HG02938 (cell line): ENCODE results near the gene CDH18.

Experiments used
- ATAC-seq: cut with Tn5 transposase; IDR thresholded peaks from one replicate; pipeline ENCODE4 v1.9.1; 2021; ENCODE audit warnings: mild to moderate bottlenecking, moderate library complexity; ENCODE audit not compliant: unreplicated experiment

Gene CDH18

DNA sequence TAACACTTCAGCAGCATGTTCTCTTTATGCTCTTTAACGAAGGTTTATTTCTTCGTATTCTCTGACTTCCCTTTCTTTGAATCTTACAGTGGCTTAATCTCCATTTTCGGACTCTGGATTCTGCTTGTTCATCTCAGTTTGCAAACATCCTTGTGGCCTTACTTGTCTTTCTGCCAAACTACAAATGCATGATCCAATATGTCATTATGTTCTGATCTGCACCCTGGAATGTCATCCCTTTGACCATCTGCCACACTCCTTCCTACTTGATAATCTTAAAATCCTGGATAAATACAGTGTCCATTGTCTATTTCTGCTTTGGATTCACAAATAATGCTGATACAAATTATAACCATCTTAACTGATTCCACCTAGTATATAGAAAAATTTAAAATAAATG, 499.2 kb downstream of the CDH18 start:
- no peak for ATAC-seq

DNA sequence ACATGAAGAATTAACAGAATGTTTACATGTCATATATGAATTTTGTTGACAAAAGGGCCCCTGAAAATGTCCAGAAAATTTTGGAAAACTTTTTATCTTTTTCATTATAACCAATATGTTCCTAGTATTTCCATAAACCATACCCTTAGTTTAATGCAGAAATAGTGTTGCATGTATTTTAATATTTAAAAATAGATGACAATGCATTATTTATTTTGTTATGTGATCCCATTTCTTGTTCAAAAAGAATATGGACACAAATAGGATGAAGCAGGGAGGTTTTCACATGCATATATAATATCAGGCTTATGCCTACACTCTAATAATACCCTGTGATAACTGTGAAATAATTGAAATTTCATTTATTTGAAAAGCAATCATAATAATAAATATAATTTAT, 500.5 kb downstream of the CDH18 start:
- no peak for ATAC-seq

DNA sequence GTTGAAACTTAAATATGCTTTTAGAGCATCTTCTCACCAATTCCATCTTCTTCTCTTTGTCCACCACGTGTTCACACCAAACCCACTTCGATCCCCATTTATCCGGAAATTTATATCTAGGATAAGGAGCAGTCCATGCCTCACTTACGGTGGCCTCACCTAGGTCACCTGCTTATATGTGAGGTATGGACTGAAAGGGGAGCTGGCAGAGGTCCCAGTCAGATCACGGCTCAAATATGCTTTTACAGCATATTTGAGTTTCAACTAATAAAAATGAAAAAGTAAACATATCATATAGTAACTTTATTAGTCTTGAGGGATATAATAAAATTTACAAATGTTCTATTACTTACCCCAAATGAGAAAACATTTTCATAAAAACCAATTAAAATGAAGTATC, 508.4 kb downstream of the CDH18 start:
- ATAC-seq: no peak

DNA sequence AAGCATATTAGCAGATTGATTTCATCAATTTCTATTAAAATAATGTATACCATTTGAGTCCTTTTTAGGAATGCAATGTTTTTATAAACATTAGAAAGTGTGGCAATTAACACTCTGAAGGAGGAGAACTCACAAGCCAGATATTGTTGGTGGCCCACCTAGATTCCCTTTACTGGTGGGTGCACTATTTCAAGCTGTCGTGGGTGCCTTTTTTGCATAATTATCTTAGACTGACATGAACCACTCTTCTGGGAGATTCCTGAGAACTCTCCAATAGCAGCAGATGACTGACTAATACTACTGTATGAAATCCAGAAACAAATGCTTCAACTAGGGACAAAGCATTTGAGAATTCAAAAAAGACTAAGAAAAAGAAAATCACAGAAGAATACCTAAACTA, 526.0 kb downstream of the CDH18 start:
- ATAC-seq: no peak

DNA sequence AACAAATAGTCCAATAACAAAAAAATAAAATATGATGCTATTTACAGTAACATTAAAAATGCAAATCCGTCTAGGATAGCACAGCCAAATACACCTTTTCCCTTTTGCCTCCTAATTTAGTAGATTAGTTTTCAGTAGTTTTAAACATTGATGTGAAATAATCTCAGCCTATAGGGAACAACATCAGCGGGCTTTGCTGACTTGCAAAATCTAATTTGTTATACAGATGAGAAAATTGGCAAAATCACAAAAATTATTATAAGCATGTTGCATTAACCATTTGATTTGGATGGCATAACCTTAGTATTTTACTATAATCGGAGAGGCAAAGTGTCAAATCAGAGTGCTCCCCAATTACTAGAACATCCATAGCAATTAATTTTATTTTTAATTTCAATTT, 563.5 kb downstream of the CDH18 start:
- no peak for ATAC-seq
